Hematopoietic multipotent progenitor cell (in vitro differentiated cells): Measurements from ENCODE around the gene CDSN. TPM values are rescaled to one million over a fixed set of nuclear protein-coding genes. Genes with fewer than 3 reads are reported as not detected.
"Not testable (repeated sequence)": the region's sequence is repeated elsewhere in the genome, so short reads cannot be mapped to it uniquely, and the experiment has no call there.

Source experiments
- DNase-seq, 3 donors: peaks; one replicate each; pipeline ENCODE4 v3.0.0-alpha.2; 2011 to 2015; ENCODE audit warnings: low read depth in 2 of 3, low spot score in 2 of 3
- total RNA-seq: library from RNA; depleted of rRNA; stranded (reverse); fragments of >200 nt; gene quantifications from one replicate; pipeline ENCODE4 v1.2.3, GENCODE V29; 2012

CDSN gene
- total RNA-seq, result under 0.01 TPM

GRCh38 chr6:31120151-31120915 is at the start of gene CDSN:
TSS of gene CDSN (minus strand) at chr6:31120446. CDS start at chr6:31120419, 27 bp downstream.
- peak in 1 of 3 donors; percentile 21 for DNase-seq

- no peak for DNase-seq
These were observed 49.0 kb upstream of the CDSN start for GRCh38 chr6:31169123-31169857.

- DNase-seq, result no peak
These were observed 48.4 kb upstream of the CDSN start for GRCh38 chr6:31168606-31169005.

GRCh38 chr6:31165986-31166385 is 45.7 kb upstream of the CDSN start:
- no peak for DNase-seq

- DNase-seq, result not testable (repeated sequence)
These were observed 45.0 kb upstream of the CDSN start for GRCh38 chr6:31165064-31165832.

GRCh38 chr6:31164475-31165063 is 44.3 kb upstream of the CDSN start:
- not testable (repeated sequence) for DNase-seq

- DNase-seq, result no peak
These were observed 43.7 kb upstream of the CDSN start for GRCh38 chr6:31163922-31164321.

GRCh38 chr6:31162463-31163165 is 42.4 kb upstream of the CDSN start:
- no peak for DNase-seq

GRCh38 chr6:31161216-31162126 is 41.2 kb upstream of the CDSN start:
- no peak for DNase-seq

GRCh38 chr6:31158863-31159855 is 38.9 kb upstream of the CDSN start:
- peak in 2 of 3 donors; percentile 10 to 20 for DNase-seq

- DNase-seq, result peak; percentile 96 to 100 (median 99)
These were observed 38.1 kb upstream of the CDSN start, which contains the start of gene TCF19 for GRCh38 chr6:31158140-31158862. TSS of gene TCF19 (plus strand) at chr6:31158589. CDS start at chr6:31159470, 881 bp downstream.

GRCh38 chr6:31157513-31158139 is 37.4 kb upstream of the CDSN start, which contains the start of gene CCHCR1:
TSS of gene CCHCR1 (minus strand) at chr6:31157802. CDS start at chr6:31157600, 202 bp downstream.
- no peak for DNase-seq

GRCh38 chr6:31156641-31157040 is 36.4 kb upstream of the CDSN start:
- no peak for DNase-seq

- no peak for DNase-seq
These were observed 34.2 kb upstream of the CDSN start for GRCh38 chr6:31154436-31154835.

- no peak for DNase-seq
These were observed 32.5 kb upstream of the CDSN start for GRCh38 chr6:31152781-31153180.

GRCh38 chr6:31149827-31150447 is 29.7 kb upstream of the CDSN start:
- no peak for DNase-seq
